ENCODE measurements around the gene TOGARAM1. TPM values are rescaled to one million over a fixed set of nuclear protein-coding genes. Genes with fewer than 3 reads are reported as not detected.

TOGARAM1 gene
- total and polyA plus RNA-seq, 9 donors = 8.4 to 28.3 (median 21.6) TPM

GRCh38 chr14:44942436-44942835 lies 19.6 kb upstream of the TOGARAM1 start:
- intact Hi-C loops (cut with DNase I) = no loop called here
- DNase-seq = no peak
- Histone ChIP-seq H3K27ac (no peak overlapping the region), H3K4me3 (no peak overlapping the region), H3K36me3 (no peaks in the 10 kb centered on the region), H3K4me1 (ENCODE audit: insufficient read depth) (no peaks in the 10 kb centered on the region), H3K27me3 (no peaks in the 10 kb centered on the region), H3K9me3 (no peaks in the 10 kb centered on the region)
- no peak for TF ChIP-seq CTCF (IDR thresholded peaks at IDR 0.05)
- no peak for TF ChIP-seq EP300 (IDR thresholded peaks at IDR 0.05)
- TF ChIP-seq POLR2A (IDR thresholded peaks at IDR 0.05) = no peak
- 97 to 98% (median 97%) methylated on average over 1 of the region's 1 CpG for WGBS, 3 donors

- no peaks in the 10 kb centered on the region for H3K27me3 ChIP-seq
- H3K9me3 ChIP-seq = no peaks in the 10 kb centered on the region
- H3K4me1 ChIP-seq (ENCODE audit: insufficient read depth) = no peaks in the 10 kb centered on the region
- H3K36me3 ChIP-seq = no peaks in the 10 kb centered on the region
- no peak overlapping the region for H3K4me3 ChIP-seq
- TF ChIP-seq POLR2A (IDR thresholded peaks at IDR 0.05) (no peak), EP300 (IDR thresholded peaks at IDR 0.05) (no peak), CTCF (IDR thresholded peaks at IDR 0.05) (no peak)
- intact Hi-C loops (cut with DNase I) = no loop called here
- no peak for DNase-seq
- no peak overlapping the region for H3K27ac ChIP-seq
Observed at GRCh38 chr14:44944107-44944506, 17.9 kb upstream of the TOGARAM1 start.

GRCh38 chr14:44945264-44945663 lies 16.7 kb upstream of the TOGARAM1 start:
- no peaks in the 10 kb centered on the region for H3K4me1 ChIP-seq (ENCODE audit: insufficient read depth)
- H3K36me3 ChIP-seq = no peaks in the 10 kb centered on the region
- no peaks in the 10 kb centered on the region for H3K27me3 ChIP-seq
- no peaks in the 10 kb centered on the region for H3K9me3 ChIP-seq
- no peak overlapping the region for H3K27ac ChIP-seq
- no peak for DNase-seq
- WGBS, 3 donors = 40 to 56% (median 53%) methylated on average over 4 of the region's 4 CpGs
- intact Hi-C loops (cut with DNase I) = no loop called here
- TF ChIP-seq POLR2A (IDR thresholded peaks at IDR 0.05) (no peak), EP300 (IDR thresholded peaks at IDR 0.05) (no peak), CTCF (IDR thresholded peaks at IDR 0.05) (no peak)
- no peak overlapping the region for H3K4me3 ChIP-seq

- Histone ChIP-seq H3K36me3 (no peaks in the 10 kb centered on the region), H3K9me3 (no peaks in the 10 kb centered on the region), H3K27ac (no peak overlapping the region), H3K4me1 (ENCODE audit: insufficient read depth) (peaks cover 3% of the 10 kb centered on the region), H3K27me3 (no peaks in the 10 kb centered on the region), H3K4me3 (no peak overlapping the region)
- TF ChIP-seq CTCF (IDR thresholded peaks at IDR 0.05) (no peak), EP300 (IDR thresholded peaks at IDR 0.05) (no peak), POLR2A (IDR thresholded peaks at IDR 0.05) (no peak)
- intact Hi-C loops (cut with DNase I) = no loop called here
- 93 to 98% (median 97%) methylated on average over 2 of the region's 2 CpGs for WGBS, 3 donors
- DNase-seq = no peak
Observed at GRCh38 chr14:44951051-44951450, 10.9 kb upstream of the TOGARAM1 start.
